ENCODE data around the gene STXBP6.

The STXBP6 gene

GRCh38 chr14:24920265-24921075, 129.5 kb downstream of the STXBP6 start:
- in situ Hi-C loops (cut with MboI; ENCODE audit: low sequenced_read_pairs), result no loop called here

DNA sequence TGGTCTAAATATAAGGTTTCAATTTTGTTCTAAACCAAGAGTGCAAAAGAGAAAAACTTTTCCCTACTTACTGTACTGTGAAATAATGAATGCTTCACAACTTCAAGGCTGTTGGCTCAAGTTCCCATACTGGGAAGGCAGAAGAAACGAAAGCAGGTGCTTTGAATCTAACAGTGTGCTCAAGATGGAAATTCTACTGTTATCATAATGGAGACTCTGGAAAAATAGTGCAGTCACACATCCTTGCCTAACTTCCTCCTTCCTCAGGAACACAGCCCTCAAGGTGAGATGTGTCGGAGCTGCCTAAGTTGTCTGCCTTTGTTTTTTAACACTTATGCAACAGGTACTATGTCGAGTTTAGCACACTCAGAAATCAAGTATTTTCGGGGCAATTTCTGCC, 131.1 kb downstream of the STXBP6 start:
- in situ Hi-C loops (cut with MboI; ENCODE audit: low sequenced_read_pairs), result no loop called here

DNA sequence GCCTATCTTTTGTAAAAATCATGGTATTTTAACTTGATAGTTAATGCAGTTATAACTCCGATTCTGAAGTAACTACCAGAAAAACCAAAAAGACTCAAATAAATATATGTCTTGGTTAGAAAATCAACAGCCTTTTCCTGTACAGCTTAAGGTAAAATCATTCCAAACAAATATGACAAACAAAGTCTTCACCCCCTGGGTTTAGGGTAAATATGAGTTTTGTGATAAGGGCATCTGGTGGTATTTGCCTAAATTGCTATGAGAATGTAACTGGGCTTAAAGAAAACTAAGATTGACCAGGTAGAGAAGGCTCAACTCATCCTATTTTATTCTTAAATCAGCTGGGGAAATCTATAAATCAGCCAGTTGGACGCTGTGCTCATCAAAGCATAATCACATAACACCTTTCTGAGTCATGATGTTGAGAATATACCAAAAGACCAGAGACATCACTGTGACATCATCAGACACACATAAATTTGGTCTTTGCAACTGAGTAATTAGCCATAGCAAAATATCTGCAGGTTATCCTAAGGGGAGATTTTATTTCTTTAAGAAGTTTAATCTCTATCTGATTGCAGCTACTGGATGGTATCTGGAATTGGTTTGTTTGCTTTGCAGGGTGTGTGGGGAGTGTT, 133.9 kb downstream of the STXBP6 start:
- in situ Hi-C loops (cut with MboI; ENCODE audit: low sequenced_read_pairs), result no loop called here

- in situ Hi-C loops (cut with MboI; ENCODE audit: low sequenced_read_pairs), result no loop called here
These were observed 134.5 kb downstream of the STXBP6 start for GRCh38 chr14:24915403-24915921.

DNA sequence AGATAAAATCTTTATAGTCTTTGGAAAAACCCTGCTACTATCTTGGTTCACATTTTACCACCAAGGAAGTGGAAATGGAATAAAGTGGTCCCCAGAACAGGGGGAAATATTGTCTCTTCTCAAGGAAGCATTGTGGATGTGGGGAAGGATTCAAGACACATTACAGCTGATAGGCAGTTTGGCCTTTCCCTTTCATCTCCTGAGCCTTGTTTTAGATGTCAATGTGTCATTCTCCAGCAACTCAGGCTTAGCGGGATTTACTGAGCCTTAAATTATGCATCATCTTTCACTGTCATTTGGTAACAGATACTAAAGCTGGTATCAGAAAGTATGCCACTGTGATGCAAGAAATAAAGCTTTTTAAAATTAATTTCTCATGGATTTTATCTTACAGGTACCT, 136.2 kb downstream of the STXBP6 start:
- in situ Hi-C loops (cut with MboI; ENCODE audit: low sequenced_read_pairs), result no loop called here

GRCh38 chr14:24913021-24913420, 136.9 kb downstream of the STXBP6 start:
- in situ Hi-C loops (cut with MboI; ENCODE audit: low sequenced_read_pairs), result no loop called here

DNA sequence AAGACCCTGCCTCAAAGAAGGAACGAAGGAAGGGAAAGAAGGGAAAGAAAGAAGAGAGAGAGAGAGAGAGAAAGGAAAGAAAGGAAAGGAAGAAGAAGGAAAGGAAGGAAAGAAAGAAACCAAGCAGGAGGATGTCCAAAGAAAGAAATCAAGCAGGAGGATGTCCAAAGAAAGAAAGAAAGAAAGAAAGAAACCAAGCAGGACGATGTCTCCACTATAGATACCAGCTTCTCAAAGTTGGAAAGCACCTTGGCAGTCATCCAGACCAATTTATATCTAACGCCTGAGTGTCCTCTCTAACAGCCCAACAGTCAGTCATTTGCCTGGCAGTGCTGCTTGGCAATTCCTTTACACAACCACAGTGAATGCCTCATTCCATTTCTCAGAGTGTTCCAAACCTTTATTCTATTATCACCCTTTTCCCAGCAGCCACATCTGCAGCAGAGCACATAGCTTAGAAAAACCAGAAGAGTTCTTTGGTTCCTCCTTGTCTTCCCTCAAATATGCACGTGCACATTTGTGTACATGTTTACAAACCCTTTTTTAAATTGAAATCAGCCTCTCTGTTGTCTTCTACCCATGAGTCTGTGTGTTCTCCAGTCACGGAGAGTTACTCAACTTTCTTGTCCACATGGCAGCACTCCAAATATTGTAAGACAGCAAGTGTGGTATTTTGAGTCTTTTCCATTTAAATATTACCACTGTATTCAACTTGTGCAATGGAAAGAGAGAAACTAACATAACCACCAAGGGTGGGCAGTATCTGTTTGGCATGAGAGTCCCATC, 138.4 kb downstream of the STXBP6 start:
- in situ Hi-C loops (cut with MboI; ENCODE audit: low sequenced_read_pairs), result no loop called here

- in situ Hi-C loops (cut with MboI; ENCODE audit: low sequenced_read_pairs), result no loop called here
These were observed 139.4 kb downstream of the STXBP6 start for GRCh38 chr14:24910408-24910986.

- in situ Hi-C loops (cut with MboI; ENCODE audit: low sequenced_read_pairs), result no loop called here
These were observed 140.2 kb downstream of the STXBP6 start for GRCh38 chr14:24909523-24910302.

- in situ Hi-C loops (cut with MboI; ENCODE audit: low sequenced_read_pairs), result no loop called here
These were observed 141.2 kb downstream of the STXBP6 start for GRCh38 chr14:24908592-24909236.

GRCh38 chr14:24904533-24904932, 145.4 kb downstream of the STXBP6 start:
- in situ Hi-C loops (cut with MboI; ENCODE audit: low sequenced_read_pairs), result no loop called here

DNA sequence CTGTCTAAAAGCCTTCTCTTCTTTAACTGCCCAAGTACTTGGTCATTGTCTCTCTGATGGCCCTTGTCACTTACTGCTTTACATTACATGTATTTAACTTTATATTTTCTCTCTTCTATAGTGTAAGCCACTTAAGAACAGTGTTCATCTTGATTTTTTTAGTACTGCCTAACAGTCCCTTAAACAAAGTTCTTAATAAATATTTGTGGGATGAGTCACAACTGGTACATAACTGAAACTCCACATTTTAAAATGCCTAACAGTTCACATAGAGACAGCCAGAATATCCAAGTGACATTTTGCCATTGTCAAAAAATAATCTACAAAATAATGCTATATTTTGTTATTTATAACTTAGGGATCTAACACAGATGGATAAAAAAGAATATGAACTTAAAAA, 146.6 kb downstream of the STXBP6 start:
- in situ Hi-C loops (cut with MboI; ENCODE audit: low sequenced_read_pairs), result no loop called here

DNA sequence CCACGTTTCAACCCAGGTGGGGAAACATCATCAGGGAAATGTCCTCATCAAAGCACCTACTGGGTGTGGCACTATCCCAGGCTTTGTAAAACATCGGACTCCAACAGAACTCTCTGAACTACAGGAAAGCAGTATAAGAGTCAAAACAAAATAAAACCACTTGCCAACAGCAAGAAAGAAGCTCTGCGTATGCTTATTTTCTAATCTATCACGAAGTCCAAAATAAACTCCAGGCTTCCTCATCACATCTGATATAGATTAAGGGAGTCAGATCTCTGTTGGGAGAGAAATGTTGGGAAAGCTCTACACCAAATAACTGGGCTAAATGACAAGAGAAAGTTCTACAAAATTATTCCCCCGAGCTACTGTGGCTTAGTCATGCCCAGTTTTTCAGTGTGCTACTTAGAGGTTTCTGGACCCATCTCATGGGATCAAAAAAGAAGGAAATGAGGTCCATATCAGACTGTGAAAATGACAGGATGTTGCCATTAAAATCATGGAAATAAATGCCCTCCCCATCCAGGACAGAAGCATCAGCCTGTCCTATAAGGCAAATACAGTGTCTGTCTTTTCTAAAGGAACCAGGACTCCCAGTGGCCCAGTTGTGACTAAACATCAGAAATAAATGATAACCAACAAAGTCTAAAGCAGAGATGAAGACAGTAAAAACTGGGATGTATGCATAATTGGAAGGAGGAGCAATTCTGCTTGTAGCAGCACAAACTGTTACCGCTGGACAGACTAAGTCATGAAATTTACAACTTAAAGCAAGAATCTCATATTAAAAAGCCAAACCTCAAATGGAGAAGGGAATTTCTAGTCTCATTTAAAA, 149.5 kb downstream of the STXBP6 start:
- in situ Hi-C loops (cut with MboI; ENCODE audit: low sequenced_read_pairs), result no loop called here

GRCh38 chr14:24897793-24898192, 152.2 kb downstream of the STXBP6 start:
- in situ Hi-C loops (cut with MboI; ENCODE audit: low sequenced_read_pairs), result no loop called here

- in situ Hi-C loops (cut with MboI; ENCODE audit: low sequenced_read_pairs), result no loop called here
These were observed 154.3 kb downstream of the STXBP6 start for GRCh38 chr14:24895622-24896021.

DNA sequence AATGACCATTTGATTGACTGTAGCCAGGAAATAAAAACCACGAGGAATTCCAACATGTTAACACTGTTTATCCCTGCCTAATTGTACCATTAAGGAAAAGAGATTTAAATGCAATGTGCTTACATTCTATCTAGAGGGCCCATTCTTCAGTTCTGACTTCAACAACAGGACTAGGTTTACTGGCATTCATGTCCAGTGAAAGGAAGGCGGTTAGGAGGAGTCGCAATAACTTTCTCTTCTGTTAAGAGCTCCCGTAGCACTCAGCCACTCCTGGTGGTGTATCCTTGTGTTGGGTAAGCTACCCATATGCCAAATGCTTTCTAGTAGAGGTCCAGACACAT, 154.7 kb downstream of the STXBP6 start:
- in situ Hi-C loops (cut with MboI; ENCODE audit: low sequenced_read_pairs), result no loop called here

GRCh38 chr14:24894583-24895242, 155.2 kb downstream of the STXBP6 start:
- in situ Hi-C loops (cut with MboI; ENCODE audit: low sequenced_read_pairs), result no loop called here

- in situ Hi-C loops (cut with MboI; ENCODE audit: low sequenced_read_pairs), result no loop called here
These were observed 157.4 kb downstream of the STXBP6 start for GRCh38 chr14:24892497-24893051.

Measured in HL-60/S4 treated with phorbol 12-myristate 13-acetate at 8.2 ng/mL for 4 days and 3 days (cell line).